ENCODE results near the gene ECPAS.

Gene ECPAS

DNA sequence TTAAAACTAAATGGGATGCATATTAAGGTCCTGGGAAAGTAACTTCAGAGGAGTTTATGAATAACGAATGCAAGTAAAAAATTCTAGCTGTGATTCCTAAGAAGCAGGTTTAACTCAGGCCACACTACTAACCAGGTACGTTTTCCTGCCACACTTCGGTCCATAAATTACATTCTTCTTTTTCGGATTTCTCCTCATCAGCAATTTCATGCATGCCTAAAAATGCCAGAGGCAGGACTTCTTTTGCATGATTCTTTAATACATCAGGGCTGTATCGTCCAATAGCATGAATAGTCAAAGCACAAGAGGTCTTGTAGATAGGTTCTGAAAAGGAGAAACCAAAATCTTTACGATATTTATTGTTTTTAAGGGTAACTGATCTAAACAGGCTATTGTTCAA is 111.9 kb downstream of the ECPAS start:
- TF ChIP-seq REST (IDR thresholded peaks at IDR 0.05; ENCODE audit: insufficient read depth in 1 of 2, low read depth in 2 of 2, low read length in 2 of 2) = no peak
- no peak for TF ChIP-seq SIN3A (IDR thresholded peaks at IDR 0.05; ENCODE audit: borderline replicate concordance, insufficient read depth, low read length)
- TF ChIP-seq FOXP2 (optimal IDR thresholded peaks at IDR 0.05; ENCODE audit: borderline replicate concordance, extremely low read depth, extremely low read length, insufficient read depth) = no peak
- TF ChIP-seq TAF1 (IDR thresholded peaks at IDR 0.05; ENCODE audit: borderline replicate concordance, insufficient read depth, low read length) = no peak
- no peak for TF ChIP-seq POLR2AphosphoS5 (IDR thresholded peaks at IDR 0.05; ENCODE audit: low read depth, low read length)

DNA sequence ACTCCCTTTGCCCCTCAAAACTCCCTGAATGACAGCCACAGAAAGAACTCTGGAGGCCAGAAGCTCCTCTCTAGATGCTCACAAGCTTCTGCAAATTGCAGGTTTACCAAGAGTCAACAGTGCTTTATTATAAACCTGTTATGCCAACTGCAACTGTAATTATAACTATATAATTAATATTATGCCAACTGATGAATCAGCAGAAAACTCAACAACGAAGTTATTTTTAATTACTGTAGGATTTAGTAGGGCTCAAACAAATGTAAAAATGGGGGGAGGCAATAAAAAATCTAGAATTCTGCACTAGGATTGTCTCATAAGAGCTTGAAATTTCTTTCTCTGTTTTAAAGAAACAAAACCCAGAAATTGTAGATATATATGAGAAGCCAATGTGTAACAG is 117.2 kb downstream of the ECPAS start:
- TF ChIP-seq REST (IDR thresholded peaks at IDR 0.05; ENCODE audit: insufficient read depth in 1 of 2, low read depth in 2 of 2, low read length in 2 of 2) (no peak), TAF1 (IDR thresholded peaks at IDR 0.05; ENCODE audit: borderline replicate concordance, insufficient read depth, low read length) (no peak), SIN3A (IDR thresholded peaks at IDR 0.05; ENCODE audit: borderline replicate concordance, insufficient read depth, low read length) (no peak), POLR2AphosphoS5 (IDR thresholded peaks at IDR 0.05; ENCODE audit: low read depth, low read length) (no peak), FOXP2 (optimal IDR thresholded peaks at IDR 0.05; ENCODE audit: borderline replicate concordance, extremely low read depth, extremely low read length, insufficient read depth) (no peak)

DNA sequence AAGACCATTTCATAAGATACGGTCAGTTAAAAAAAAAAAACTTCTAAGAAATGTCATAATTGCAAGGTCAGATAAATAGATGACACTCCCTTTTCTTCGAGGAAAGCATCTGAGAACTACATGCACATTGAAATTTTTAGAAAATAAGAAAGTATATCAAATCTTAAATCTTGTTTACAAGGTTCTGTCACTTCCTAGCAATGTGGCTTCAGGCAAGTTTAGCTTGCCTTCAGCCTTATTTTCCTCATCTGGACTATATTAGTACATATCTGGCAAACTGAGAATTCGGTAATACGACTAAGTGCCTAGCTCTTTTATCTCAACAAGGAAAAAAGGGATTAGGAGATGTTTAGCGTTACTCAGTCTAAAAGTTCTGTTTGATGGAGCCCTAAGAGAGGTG is 121.7 kb downstream of the ECPAS start:
- TF ChIP-seq REST (IDR thresholded peaks at IDR 0.05; ENCODE audit: insufficient read depth in 1 of 2, low read depth in 2 of 2, low read length in 2 of 2) (no peak), POLR2AphosphoS5 (IDR thresholded peaks at IDR 0.05; ENCODE audit: low read depth, low read length) (no peak), SIN3A (IDR thresholded peaks at IDR 0.05; ENCODE audit: borderline replicate concordance, insufficient read depth, low read length) (no peak), FOXP2 (optimal IDR thresholded peaks at IDR 0.05; ENCODE audit: borderline replicate concordance, extremely low read depth, extremely low read length, insufficient read depth) (no peak), TAF1 (IDR thresholded peaks at IDR 0.05; ENCODE audit: borderline replicate concordance, insufficient read depth, low read length) (no peak)

- TF ChIP-seq TAF1 (IDR thresholded peaks at IDR 0.05; ENCODE audit: borderline replicate concordance, insufficient read depth, low read length) (no peak), REST (IDR thresholded peaks at IDR 0.05; ENCODE audit: insufficient read depth in 1 of 2, low read depth in 2 of 2, low read length in 2 of 2) (no peak), SIN3A (IDR thresholded peaks at IDR 0.05; ENCODE audit: borderline replicate concordance, insufficient read depth, low read length) (no peak), FOXP2 (optimal IDR thresholded peaks at IDR 0.05; ENCODE audit: borderline replicate concordance, extremely low read depth, extremely low read length, insufficient read depth) (no peak), POLR2AphosphoS5 (IDR thresholded peaks at IDR 0.05; ENCODE audit: low read depth, low read length) (no peak)
These were observed 123.3 kb downstream of the ECPAS start for GRCh38 chr9:111360881-111361280.
